Common myeloid progenitor, CD34-positive (primary cell): ENCODE measurements around the gene RDH13.

Source experiments
- CTCF ChIA-PET: fragments of 350-600 bp; sonication (Branson Sonifier 250); formaldehyde crosslinking; loops from one replicate; lab custom pipeline; 2021; ENCODE audit warnings: antibody characterized with exemption; lab: Charles Lee
- POLR2A ChIA-PET: fragments of 350-600 bp; sonication (Branson Sonifier 250); formaldehyde crosslinking; loops from one replicate; lab custom pipeline; 2021; ENCODE audit warnings: antibody characterized with exemption; lab: Charles Lee
- DNase-seq, 3 donors: peaks; one replicate each; pipeline versions ENCODE4 v3.0.0 to v3.0.0-alpha.2; 2013
- H3K27ac ChIP-seq, 2 experiments: 1 replicate in 1 of 2; 2 replicates in 1 of 2; pipeline ENCODE4 v1.7.0; 2013; ENCODE audit warnings: inconsistent platforms in 2 of 2, low read length in 2 of 2, mild to moderate bottlenecking in 2 of 2, low read depth in 1 of 2, moderate library complexity in 1 of 2; ENCODE audit not compliant: severe bottlenecking in 2 of 2, insufficient read depth in 1 of 2, poor library complexity in 1 of 2
- H3K27me3 ChIP-seq, 5 experiments: replicated peaks in 2 of 5; 1 replicate in 3 of 5; 2 replicates in 2 of 5; pipeline versions ENCODE4 v1.6.1 to v1.7.0; 2013; ENCODE audit warnings: low read length in 4 of 5, mild to moderate bottlenecking in 2 of 5, moderate library complexity in 2 of 5, inconsistent platforms in 1 of 5; ENCODE audit not compliant: insufficient read depth in 5 of 5, control insufficient read depth in 4 of 5
- H3K36me3 ChIP-seq, 4 experiments: 1 replicate in 2 of 4; 2 replicates in 2 of 4; pipeline versions ENCODE4 v1.6.1 to v1.7.0; 2013; ENCODE audit warnings: low read length in 3 of 4, control low read depth in 1 of 4, mild to moderate bottlenecking in 1 of 4; ENCODE audit not compliant: control insufficient read depth in 4 of 4, insufficient read depth in 4 of 4
- H3K4me1 ChIP-seq, 4 experiments: 1 replicate in 3 of 4; 2 replicates in 1 of 4; pipeline versions ENCODE4 v1.6.1 to v1.7.1; 2013; ENCODE audit warnings: low read length in 3 of 4, mild to moderate bottlenecking in 3 of 4, control low read depth in 1 of 4, inconsistent platforms in 1 of 4, moderate library complexity in 1 of 4; ENCODE audit not compliant: control insufficient read depth in 4 of 4, insufficient read depth in 4 of 4; ENCODE audit errors: control extremely low read depth in 1 of 4
- H3K4me3 ChIP-seq, 7 experiments: 1 replicate in 4 of 7; 2 replicates in 3 of 7; pipeline versions ENCODE4 v1.5.1 to v1.7.0; 2013; ENCODE audit warnings: mild to moderate bottlenecking in 7 of 7, low read length in 6 of 7, moderate library complexity in 6 of 7, inconsistent platforms in 2 of 7, low read depth in 2 of 7, control low read depth in 1 of 7; ENCODE audit not compliant: insufficient read depth in 4 of 7, control insufficient read depth in 1 of 7; ENCODE audit errors: extremely low read depth in 1 of 7
- H3K9me3 ChIP-seq, 5 experiments: 1 replicate in 4 of 5; 2 replicates in 1 of 5; pipeline versions ENCODE4 v1.6.1 to v1.7.1; 2013; ENCODE audit warnings: low read length in 4 of 5, mild to moderate bottlenecking in 2 of 5, inconsistent platforms in 1 of 5, low read depth in 1 of 5, moderate library complexity in 1 of 5; ENCODE audit not compliant: control insufficient read depth in 4 of 5, insufficient read depth in 2 of 5; ENCODE audit errors: control extremely low read depth in 1 of 5
- WGBS: methylation state at CpG from one replicate; pipeline ENCODE4 v1.1.5; 2013; ENCODE audit not compliant: insufficient coverage; 5-methylcytosine and 5-hydroxymethylcytosine counted together

Gene RDH13

GRCh38 chr19:55091955-55092354 is 29.0 kb upstream of the RDH13 start:
- H3K36me3 ChIP-seq, result peaks cover 2 to 46% (median 27%) of the 10 kb centered on the region in 4 experiments
- H3K27ac ChIP-seq, result no peak overlapping the region
- WGBS, result 93% methylated on average over 6 of the region's 27 CpGs

DNA sequence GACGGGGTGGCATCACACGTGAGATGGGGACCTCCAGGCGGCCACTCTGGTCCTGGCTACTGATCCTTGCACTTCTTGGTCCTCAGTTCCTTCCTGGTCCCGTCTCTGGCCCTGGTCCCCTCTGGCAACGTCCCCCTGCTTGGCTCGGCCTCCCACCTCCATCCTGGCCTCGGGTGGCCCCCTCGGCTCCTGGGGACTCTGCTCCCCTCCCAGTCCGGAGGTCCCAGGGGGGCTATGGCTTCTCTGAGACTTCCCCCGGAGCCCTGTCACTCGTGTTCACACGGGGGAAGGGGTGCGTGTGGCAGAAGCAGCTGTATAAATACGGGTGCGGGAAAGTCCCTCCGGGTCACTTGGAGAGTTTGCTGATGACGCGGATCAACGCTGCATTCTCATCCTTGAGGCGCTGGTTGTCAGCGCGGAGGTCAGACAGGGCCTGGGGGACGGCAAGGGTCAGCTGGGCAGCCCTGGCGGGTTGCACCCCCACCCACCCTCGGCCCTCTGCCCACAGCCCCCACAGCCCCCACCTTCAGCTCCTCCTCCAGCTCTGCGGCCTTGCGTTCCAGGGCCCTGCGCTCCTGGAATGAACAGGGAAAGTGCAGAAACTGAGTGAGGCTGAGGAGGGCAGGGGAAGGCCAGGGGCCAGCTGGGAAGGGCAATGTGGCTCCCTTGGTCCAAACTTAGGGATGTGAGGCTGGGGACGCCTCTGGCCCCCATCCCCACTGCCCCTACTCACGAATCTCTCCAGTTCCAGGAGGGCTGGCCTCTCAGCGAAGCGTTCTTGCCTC is 28.4 kb upstream of the RDH13 start:
- CTCF ChIA-PET, result interaction anchor here (1.1 to 1.2 kb wide), 2 partner anchors 8 to 25 kb away, joined by 3 to 4 read pairs; no protein-coding TSS in a partner anchor
- 94% methylated on average over 18 of the region's 32 CpGs for WGBS
- no peak overlapping the region for H3K4me3 ChIP-seq
- DNase-seq, result no peak
- POLR2A ChIA-PET, result interaction anchor here (0.6 kb wide), 1 partner anchor 621 kb away, joined by 3 read pairs; no protein-coding TSS in a partner anchor
- no peaks in the 10 kb centered on the region for H3K9me3 ChIP-seq
- H3K27ac ChIP-seq, result no peak overlapping the region
- peaks cover 0 to 23% (median 10%) of the 10 kb centered on the region in 5 experiments for H3K27me3 ChIP-seq
- H3K36me3 ChIP-seq, result peaks cover 2 to 46% (median 27%) of the 10 kb centered on the region in 4 experiments
- H3K4me1 ChIP-seq, result peaks cover 0 to 19% (median 8%) of the 10 kb centered on the region in 4 experiments

More at GRCh38 chr19:55091955-55092354, 29.0 kb upstream of the RDH13 start:
- Histone ChIP-seq H3K4me1 (peaks cover 0 to 16% (median 5%) of the 10 kb centered on the region in 4 experiments), H3K27me3 (peaks cover 0 to 16% (median 10%) of the 10 kb centered on the region in 5 experiments), H3K9me3 (no peaks in the 10 kb centered on the region), H3K4me3 (no peak overlapping the region)
- ChIA-PET POLR2A (no interaction called here), CTCF (no interaction called here)
- no peak for DNase-seq

DNA sequence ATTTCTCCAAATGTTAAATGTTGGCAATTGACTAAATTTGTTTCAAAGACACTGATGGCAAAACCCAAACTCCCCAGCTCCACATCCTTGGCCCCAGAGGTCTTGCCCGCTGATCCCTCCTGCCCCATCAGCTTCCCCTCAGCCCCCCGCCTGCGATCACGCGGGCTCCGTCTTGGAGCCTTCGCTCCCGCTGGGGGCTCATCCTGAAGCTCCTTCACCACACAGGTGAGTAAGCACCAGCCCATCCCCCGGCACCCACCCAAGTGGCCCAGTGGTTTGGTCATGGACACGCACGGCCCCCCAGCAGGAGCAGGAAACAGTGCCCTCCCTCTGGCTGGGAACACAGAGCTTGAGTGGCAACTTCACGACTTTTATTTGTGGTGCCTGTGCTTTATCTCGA is 27.6 kb upstream of the RDH13 start:
- CTCF ChIA-PET, result interaction anchor here (1.1 to 1.4 kb wide), 3 partner anchors 9 to 42 kb away, joined by 3 to 8 read pairs (median 4); no protein-coding TSS in a partner anchor
- POLR2A ChIA-PET, result no interaction called here
- 97% methylated on average over 13 of the region's 13 CpGs for WGBS

DNA sequence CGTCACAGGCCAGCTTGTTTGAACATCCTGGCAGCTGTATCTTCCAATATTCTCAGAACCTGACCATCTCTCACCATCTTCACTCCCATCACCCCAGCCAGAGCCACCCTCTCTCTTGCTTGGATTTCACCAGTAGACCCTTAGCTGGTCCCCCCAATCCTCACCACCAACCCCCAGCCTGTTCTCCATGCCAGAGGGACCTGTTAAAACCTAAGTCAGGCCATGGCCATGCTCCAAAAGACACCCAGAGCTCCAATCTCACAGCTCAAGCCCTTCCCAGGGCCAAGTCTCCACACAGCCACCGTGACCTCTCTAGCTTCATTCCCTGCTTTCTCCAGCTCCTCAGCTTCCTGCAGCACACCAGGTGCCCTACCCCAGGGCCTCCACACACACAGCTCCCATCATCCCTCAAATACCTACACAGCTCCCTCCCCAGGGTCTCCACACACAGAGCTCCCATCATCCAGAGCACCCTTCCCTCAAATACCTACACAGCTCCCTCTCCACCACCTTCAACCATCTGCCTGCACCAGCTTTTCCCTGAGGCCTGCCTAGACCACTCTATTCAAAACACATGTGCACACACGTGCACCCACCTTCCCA is 26.5 kb upstream of the RDH13 start:
- H3K4me3 ChIP-seq, result no peak overlapping the region
- ChIA-PET POLR2A (no interaction called here), CTCF (interaction anchor here (0.6 to 2.6 kb wide), 11 partner anchors 9 to 322 kb away, joined by 3 to 25 read pairs (median 5); partner anchors contain the start of gene PPP1R12C)
- peaks cover 2 to 32% (median 16%) of the 10 kb centered on the region in 4 experiments for H3K36me3 ChIP-seq
- H3K27ac ChIP-seq, result no peak overlapping the region
- no peak for DNase-seq
- H3K4me1 ChIP-seq, result peaks cover 0 to 19% (median 8%) of the 10 kb centered on the region in 4 experiments
- WGBS, result 94% methylated on average over 2 of the region's 3 CpGs
- peaks cover 7 to 41% (median 26%) of the 10 kb centered on the region in 5 experiments for H3K27me3 ChIP-seq
- no peaks in the 10 kb centered on the region for H3K9me3 ChIP-seq

More for the DNA sequence above, 27.6 kb upstream of the RDH13 start:
- no peak for DNase-seq
- H3K4me3 ChIP-seq, result no peak overlapping the region
- H3K27ac ChIP-seq, result no peak overlapping the region
- peaks cover 0 to 19% (median 8%) of the 10 kb centered on the region in 4 experiments for H3K4me1 ChIP-seq
- no peaks in the 10 kb centered on the region for H3K9me3 ChIP-seq
- peaks cover 4 to 30% (median 16%) of the 10 kb centered on the region in 5 experiments for H3K27me3 ChIP-seq
- peaks cover 2 to 43% (median 25%) of the 10 kb centered on the region in 4 experiments for H3K36me3 ChIP-seq

DNA sequence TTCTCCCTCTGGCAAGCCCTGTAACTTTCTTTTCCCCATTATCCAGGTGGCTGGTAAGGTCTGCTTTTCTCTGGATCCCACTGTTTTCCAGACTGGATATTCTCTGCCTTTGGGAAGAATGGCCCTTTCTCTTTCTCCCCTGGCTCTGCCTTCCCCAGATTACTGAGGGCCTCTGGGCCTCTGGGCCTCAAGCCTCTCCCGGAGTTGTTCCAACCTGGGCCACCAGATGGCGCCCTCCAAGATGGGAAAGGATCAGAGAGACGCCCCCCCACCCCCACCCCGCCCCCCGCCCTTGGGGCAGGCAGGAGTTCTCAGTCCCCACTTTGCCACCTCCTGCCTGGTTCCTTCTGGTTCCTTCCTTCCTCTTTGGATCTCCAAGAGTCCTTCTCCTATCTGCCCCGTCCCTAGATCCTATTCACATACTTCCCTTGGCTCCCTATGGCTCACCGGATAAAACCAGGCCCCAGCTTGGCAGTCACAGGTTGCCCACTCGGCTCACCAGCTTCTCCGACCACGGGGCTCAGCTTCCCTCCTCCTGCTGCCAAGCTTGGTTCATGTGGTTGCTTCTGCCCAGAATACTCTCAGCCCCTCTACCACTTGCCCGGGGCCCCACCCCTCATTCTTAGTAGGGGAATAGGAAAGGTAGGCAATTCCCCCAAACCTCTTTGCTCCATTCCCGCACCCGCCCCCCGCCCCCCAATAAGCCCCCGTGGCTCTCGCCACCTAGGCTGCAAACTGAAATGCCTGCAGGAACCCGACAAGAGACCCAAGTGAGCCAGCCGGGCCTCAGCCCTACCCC is 25.8 kb upstream of the RDH13 start:
- H3K4me3 ChIP-seq, result no peak overlapping the region
- H3K4me1 ChIP-seq, result peaks cover 0 to 19% (median 8%) of the 10 kb centered on the region in 4 experiments
- 93% methylated on average over 6 of the region's 18 CpGs for WGBS
- ChIA-PET CTCF (interaction anchor here (0.7 to 2.6 kb wide), 13 partner anchors 10 to 323 kb away, joined by 3 to 25 read pairs (median 5); partner anchors contain the start of gene PPP1R12C), POLR2A (no interaction called here)
- H3K9me3 ChIP-seq, result no peaks in the 10 kb centered on the region
- H3K36me3 ChIP-seq, result peaks cover 0 to 28% (median 14%) of the 10 kb centered on the region in 4 experiments
- H3K27ac ChIP-seq, result no peak overlapping the region
- peak; percentile 64 to 79 (median 67) for DNase-seq
- peaks cover 7 to 48% (median 32%) of the 10 kb centered on the region in 5 experiments for H3K27me3 ChIP-seq

- POLR2A ChIA-PET, result no interaction called here
- no peak for DNase-seq
- Histone ChIP-seq H3K4me1 (peaks cover 0 to 19% (median 8%) of the 10 kb centered on the region in 4 experiments), H3K27ac (no peak overlapping the region), H3K27me3 (peaks cover 7 to 55% (median 38%) of the 10 kb centered on the region in 5 experiments), H3K36me3 (peaks cover 0 to 28% (median 14%) of the 10 kb centered on the region in 4 experiments), H3K9me3 (no peaks in the 10 kb centered on the region), H3K4me3 (no peak overlapping the region)
- CTCF ChIA-PET, result interaction anchor here (0.7 to 2.6 kb wide), 7 partner anchors 11 to 207 kb away, joined by 3 to 25 read pairs (median 5); no protein-coding TSS in a partner anchor
- WGBS, result 72% methylated on average over 12 of the region's 12 CpGs
Measured at GRCh38 chr19:55088021-55088451, 25.1 kb upstream of the RDH13 start.
